Activated naive CD8-positive, alpha-beta T cell (primary cell): ENCODE measurements around the gene WDR62.
A peak's percentile ranks its signal among the peaks of the same experiment; 100 is the strongest.
"Not testable (repeated sequence)": the region's sequence is repeated elsewhere in the genome, so short reads cannot be mapped to it uniquely, and the experiment has no call there.

Experiments
- H3K27ac Mint-ChIP-seq: one replicate; pipeline ENCODE4 v1.8.0; 2021; ENCODE audit warnings: mixed read lengths
- H3K27me3 Mint-ChIP-seq: one replicate; pipeline ENCODE4 v1.8.0; 2021; ENCODE audit warnings: mixed read lengths
- H3K36me3 Mint-ChIP-seq: one replicate; pipeline ENCODE4 v1.8.0; 2021; ENCODE audit warnings: mixed read lengths
- H3K4me1 Mint-ChIP-seq: one replicate; pipeline ENCODE4 v1.8.0; 2021; ENCODE audit warnings: low read depth, mixed read lengths
- H3K4me3 Mint-ChIP-seq: one replicate; pipeline ENCODE4 v1.8.0; 2021; ENCODE audit warnings: mild to moderate bottlenecking, mixed read lengths
- H3K9me3 Mint-ChIP-seq: one replicate; pipeline ENCODE4 v1.8.0; 2021; ENCODE audit warnings: low read depth, mixed read lengths

The WDR62 gene

DNA sequence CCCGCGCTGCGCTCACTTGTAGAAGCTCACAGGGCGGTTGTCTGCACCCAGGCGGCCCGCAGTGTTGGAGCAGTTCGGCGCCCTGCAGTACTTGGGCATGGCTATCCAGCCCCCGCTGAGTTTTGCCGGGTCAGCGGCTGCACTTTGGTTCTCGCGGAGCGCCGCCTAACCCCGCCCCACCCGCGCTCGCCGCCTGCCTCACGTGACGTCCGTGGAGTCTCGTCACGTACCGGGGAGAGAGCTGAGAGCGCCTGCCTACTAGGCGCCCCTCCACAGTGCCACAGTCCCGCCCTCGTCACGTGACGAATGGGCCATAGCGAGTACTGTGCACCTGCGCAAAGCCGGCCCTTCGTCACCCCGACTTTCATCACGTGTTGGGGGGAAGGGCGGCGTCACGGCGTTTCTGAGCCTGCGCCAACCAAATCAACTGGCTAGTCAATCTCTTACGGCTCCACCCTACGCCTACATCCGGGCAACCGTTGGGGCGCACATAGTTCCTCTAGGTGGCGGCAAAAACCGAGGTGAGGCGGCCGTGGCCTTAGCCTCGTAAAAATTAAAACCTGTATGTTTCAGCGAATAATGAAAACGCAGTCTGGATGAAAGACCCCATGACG lies 471 bp upstream of the WDR62 start, which contains the start of gene THAP8:
Gene THAP8, minus strand, starts transcription at position 167 of the 614 bp plus-strand sequence. Its CDS starts 68 bp downstream, at position 99.
- H3K36me3 Mint-ChIP-seq, result no peaks in the 10 kb centered on the region
- H3K4me3 Mint-ChIP-seq, result peak within 1 kb of the TSS; percentile 97
- no peaks in the 10 kb centered on the region for H3K9me3 Mint-ChIP-seq
- peaks cover 18% of the 10 kb centered on the region for H3K4me1 Mint-ChIP-seq
- peak within 1 kb of the TSS; percentile 96 for H3K27ac Mint-ChIP-seq
- H3K27me3 Mint-ChIP-seq, result no peaks in the 10 kb centered on the region

DNA sequence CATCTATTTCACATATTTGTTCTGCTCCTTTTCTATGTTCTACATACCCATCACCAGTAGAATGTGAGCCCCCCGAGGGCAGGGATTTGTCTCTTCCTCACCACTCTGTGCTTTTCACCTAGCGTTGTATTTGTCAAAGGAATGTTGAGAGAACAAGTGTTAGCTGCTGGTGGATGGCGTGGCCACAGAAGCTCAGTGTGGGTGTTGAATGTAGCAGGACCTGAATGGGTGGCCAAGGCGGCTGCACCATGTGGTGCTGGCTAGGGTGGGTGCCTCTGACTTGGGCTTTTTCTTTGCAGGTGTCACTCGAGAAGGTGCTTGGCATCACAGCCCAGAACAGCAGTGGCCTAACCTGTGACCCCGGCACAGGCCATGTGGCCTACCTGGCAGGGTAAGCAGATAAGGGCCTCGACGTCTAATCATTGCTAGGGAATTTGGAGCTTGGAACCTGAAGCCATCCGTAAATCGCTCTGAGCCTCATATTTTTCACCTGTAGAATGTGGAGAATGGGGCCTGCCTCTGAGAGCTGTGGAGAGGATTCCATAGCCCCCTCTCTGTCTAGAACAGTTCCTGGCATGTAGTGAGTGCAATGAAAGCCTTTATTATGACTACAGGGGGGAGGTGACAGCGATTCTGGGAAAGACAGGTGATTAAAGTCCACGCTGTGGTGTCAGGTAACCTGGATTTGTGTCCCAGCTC lies 3.9 kb downstream of the WDR62 start:
- Mint-ChIP-seq H3K36me3 (no peaks in the 10 kb centered on the region), H3K4me1 (peaks cover 9% of the 10 kb centered on the region), H3K27me3 (no peaks in the 10 kb centered on the region), H3K4me3 (no peak overlapping the region), H3K9me3 (no peaks in the 10 kb centered on the region), H3K27ac (no peak overlapping the region)

DNA sequence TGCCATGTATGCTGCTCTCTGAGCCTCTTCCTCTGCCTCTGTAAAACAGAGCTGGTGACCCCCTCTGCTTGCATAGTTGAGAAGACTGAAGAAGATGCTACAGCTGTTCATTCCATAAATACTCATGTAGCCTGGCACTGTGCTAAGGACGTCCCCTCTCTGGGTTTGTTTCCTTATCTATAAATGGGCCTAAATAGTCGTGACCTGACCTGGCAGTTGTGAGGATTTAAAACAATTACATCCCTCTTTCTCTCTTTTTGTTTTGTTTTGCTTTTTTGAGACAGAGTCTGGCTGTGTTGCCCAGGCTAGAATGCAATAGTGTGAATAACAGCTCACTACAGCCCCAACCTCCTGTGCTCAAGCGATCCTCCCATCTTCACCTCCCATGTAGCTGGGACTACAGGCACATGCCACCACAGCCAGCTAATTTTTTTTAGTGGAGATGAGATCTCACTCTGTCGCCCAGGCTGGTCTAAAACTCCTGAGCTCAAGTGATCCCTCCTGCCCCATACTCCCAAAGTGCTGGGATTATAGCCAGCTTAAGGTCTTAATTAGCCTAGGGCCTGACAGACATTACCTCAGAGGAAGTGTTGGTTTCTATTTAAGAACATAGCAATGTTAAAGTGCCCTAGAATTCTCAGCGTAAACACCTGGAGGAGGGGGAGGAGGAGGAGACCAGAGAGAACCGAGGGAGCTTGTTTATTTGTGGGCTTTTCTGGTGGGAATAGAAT lies 4.6 kb downstream of the WDR62 start:
- H3K4me3 Mint-ChIP-seq, result no peak overlapping the region
- no peak overlapping the region for H3K27ac Mint-ChIP-seq
- H3K4me1 Mint-ChIP-seq, result peaks cover 6% of the 10 kb centered on the region
- H3K27me3 Mint-ChIP-seq, result no peaks in the 10 kb centered on the region
- no peaks in the 10 kb centered on the region for H3K9me3 Mint-ChIP-seq
- H3K36me3 Mint-ChIP-seq, result no peaks in the 10 kb centered on the region

DNA sequence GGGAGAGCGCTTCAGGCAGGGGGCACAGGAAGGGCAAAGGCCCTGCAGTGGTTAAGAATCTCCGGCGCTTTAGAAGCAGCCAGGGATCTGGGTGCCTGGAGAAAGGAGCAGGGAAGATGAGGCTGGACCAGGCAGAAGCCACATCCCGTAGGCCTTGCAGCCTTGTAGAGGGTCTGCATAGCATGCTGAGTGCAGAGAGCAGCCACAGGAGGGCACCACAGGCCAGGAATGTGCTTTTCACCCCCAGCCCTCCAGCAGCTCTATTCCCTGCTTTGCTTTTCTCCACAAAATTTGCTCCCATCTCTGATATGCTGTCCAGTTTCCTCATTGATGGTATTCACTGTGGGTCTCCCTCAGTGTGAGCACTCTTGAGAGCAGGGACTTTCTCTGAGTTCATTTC lies 5.7 kb downstream of the WDR62 start:
- Mint-ChIP-seq H3K9me3 (no peaks in the 10 kb centered on the region), H3K27ac (no peak overlapping the region), H3K36me3 (no peaks in the 10 kb centered on the region), H3K27me3 (no peaks in the 10 kb centered on the region), H3K4me3 (no peak overlapping the region), H3K4me1 (peaks cover 3% of the 10 kb centered on the region)

DNA sequence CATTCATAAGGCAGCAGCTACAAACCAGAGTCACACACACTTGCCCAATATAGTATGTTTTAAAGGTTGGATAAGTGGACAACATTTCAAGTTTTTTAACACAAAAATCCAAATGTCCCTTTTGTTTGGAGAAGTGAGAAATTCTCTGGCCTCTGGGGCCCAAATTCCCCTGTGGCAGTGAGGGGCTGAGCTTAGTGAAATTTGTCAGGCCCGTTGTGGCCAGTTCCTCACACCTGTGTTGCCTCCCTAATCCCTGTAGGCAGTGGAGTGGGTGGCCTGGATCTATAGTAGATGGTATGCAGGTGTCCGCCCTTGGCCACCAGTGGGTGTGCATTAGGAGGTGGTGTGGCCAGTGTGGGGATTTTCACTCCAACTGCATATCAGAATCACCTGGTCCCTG lies 6.7 kb downstream of the WDR62 start:
- Mint-ChIP-seq H3K36me3 (no peaks in the 10 kb centered on the region), H3K27me3 (no peaks in the 10 kb centered on the region), H3K4me1 (no peaks in the 10 kb centered on the region), H3K4me3 (no peak overlapping the region), H3K9me3 (no peaks in the 10 kb centered on the region), H3K27ac (no peak overlapping the region)

DNA sequence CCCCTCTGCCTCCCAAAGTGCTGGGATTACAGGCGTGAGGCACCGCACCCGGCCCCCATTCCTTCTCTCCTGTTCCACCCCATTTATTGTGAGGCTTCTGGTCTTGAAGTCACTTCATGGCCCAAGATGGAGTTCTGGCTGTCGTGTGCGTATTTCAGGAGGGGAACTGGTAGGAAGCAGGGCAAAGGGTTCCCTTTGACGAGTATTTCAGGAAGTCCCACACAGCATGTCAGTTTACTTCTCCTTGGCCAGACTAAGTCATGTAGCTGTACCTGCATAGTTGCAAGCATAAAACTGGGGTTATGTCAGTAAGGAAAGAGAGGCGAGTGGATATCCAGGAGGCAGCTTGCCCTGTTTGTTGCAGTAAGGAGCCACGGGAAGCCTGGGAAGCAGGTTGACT lies 10.1 kb downstream of the WDR62 start:
- Mint-ChIP-seq H3K36me3 (no peaks in the 10 kb centered on the region), H3K27ac (no peak overlapping the region), H3K27me3 (no peaks in the 10 kb centered on the region), H3K4me3 (no peak overlapping the region), H3K4me1 (no peaks in the 10 kb centered on the region), H3K9me3 (no peaks in the 10 kb centered on the region)

DNA sequence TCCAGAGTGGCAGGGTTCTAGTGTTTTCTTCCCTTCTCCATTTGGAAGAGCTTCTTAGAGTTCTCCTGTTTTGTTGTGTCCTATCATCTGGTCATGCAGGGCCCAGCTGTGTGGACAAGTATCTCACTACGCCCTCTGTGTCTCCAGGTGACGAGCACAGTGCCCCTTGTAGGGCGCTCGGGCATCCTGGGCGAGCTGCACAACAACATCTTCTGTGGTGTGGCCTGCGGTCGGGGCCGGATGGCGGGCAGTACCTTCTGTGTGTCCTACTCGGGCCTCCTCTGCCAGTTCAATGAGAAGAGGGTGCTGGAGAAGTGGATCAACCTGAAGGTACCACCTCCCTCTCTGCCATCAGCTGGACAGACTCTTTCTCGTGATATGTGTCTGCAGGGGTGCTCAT lies 13.0 kb downstream of the WDR62 start:
- peaks cover 6% of the 10 kb centered on the region for H3K36me3 Mint-ChIP-seq
- no peak overlapping the region for H3K4me3 Mint-ChIP-seq
- no peaks in the 10 kb centered on the region for H3K27me3 Mint-ChIP-seq
- no peaks in the 10 kb centered on the region for H3K4me1 Mint-ChIP-seq
- H3K9me3 Mint-ChIP-seq, result no peaks in the 10 kb centered on the region
- no peak overlapping the region for H3K27ac Mint-ChIP-seq

DNA sequence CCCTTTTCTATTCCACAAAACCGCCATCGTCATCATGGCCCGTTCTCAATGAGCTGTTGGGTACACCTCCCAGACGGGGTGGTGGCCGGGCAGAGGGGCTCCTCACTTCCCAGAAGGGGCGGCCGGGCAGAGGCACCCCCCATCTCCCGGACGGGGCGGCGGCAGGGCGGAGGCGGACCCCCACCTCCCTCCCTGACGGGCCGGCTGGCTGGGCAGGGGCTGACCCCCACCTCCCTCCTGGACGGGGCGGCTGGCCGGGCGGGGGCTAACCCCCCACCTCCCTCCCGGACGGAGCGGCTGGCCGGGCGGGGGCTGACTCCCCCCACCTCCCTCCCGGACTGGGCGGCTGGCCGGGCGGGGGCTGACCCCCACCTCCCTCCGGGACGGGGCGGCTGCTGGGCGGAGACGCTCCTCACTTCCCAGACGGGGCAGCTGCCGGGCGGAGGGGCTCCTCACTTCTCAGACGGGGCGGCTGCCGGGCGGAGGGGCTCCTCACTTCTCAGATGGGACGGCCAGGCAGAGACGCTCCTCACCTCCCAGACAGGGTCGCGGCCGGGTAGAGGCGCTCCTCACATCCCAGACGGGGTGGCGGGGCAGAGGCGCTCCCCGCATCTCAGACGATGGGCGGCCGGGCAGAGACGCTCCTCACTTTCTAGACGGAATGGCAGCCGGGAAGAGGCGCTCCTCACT lies 14.3 kb downstream of the WDR62 start:
- H3K36me3 Mint-ChIP-seq, H3K27me3 Mint-ChIP-seq, H3K9me3 Mint-ChIP-seq, H3K4me1 Mint-ChIP-seq, H3K27ac Mint-ChIP-seq, H3K4me3 Mint-ChIP-seq: not testable (repeated sequence)

DNA sequence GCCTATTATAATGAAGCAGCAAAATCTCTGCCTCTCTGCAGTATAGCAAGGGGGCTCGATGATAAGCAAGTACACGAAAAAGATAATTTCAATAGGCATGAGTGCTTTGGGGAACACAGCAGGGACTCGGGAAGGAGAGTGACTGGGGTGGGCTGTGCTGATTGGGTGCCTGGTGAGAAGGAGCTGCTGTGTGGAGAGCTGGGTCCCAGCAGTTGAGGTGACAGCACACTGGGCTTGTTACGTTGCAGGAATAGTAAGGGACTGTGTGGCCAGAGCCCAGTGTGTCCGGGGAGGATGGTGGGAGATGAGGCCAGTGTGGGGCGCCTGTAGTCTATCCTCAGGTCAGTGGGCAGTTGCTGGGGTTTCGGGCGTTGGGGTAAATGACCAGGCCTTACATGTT lies 17.4 kb downstream of the WDR62 start:
- H3K36me3 Mint-ChIP-seq, result peaks cover 11% of the 10 kb centered on the region
- H3K27me3 Mint-ChIP-seq, result no peaks in the 10 kb centered on the region
- H3K9me3 Mint-ChIP-seq, result no peaks in the 10 kb centered on the region
- no peak overlapping the region for H3K4me3 Mint-ChIP-seq
- no peak overlapping the region for H3K27ac Mint-ChIP-seq
- H3K4me1 Mint-ChIP-seq, result no peaks in the 10 kb centered on the region

DNA sequence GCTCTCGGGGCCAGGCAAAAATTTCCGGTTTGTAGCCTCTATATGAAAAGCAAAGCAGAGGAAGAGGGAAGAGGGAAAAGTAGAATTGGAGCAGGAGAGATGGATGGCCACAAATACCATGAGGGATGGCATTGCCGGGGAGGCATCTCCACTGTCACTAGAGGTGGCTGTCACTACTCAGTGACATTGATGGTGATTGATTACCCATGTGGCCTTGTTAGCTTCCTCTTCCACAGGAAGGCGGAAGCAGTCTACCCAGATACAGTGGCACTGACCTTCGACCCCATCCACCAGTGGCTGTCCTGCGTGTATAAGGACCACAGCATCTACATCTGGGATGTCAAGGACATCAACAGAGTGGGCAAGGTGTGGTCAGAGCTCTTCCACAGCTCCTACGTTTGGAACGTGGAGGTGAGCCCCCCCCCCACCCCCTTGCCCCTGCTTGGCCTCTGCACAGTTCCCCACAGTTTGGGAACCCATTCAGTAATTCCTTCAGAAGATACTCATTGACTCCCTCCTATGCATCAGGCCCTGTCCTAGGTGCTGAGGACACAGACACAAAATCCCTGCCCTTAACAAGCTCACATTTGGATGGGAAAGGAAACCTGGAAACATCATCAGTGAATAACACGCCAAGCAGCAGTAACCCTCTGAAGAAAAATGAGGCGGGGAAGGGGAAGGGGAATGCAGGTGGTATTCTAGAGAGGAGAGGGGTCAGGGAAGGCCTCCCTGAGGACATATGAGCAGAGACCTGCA lies 18.6 kb downstream of the WDR62 start:
- H3K9me3 Mint-ChIP-seq, result no peaks in the 10 kb centered on the region
- no peak overlapping the region for H3K27ac Mint-ChIP-seq
- H3K4me3 Mint-ChIP-seq, result no peak overlapping the region
- peaks cover 11% of the 10 kb centered on the region for H3K36me3 Mint-ChIP-seq
- H3K4me1 Mint-ChIP-seq, result no peaks in the 10 kb centered on the region
- H3K27me3 Mint-ChIP-seq, result no peaks in the 10 kb centered on the region

DNA sequence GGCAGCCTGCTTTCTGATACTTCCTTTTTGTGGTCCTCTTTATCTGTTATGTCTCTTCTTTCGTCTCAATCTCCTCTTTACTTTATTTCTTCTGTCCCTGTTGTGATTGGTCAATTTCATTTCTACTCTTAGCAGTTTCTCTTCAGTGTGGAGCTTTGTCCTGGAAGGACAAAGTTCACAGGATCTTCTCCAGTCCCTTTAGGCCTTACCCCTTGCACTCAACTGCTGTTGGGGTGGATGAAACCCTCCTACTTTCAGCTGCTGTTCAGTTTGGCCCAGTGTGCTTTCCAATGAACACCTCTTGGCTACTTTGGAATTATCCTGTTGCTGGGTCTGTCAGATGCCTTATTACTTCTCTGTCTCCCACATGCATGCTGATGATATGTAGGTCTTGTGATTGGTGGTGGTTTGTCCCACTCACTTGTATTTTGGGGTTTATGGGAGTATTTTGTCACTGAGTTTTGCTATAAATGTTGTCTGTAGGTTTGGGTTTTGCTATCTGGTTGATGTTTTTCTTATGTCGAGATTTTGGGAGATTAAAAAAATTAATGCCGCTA lies 24.8 kb downstream of the WDR62 start:
- H3K4me3 Mint-ChIP-seq, result no peak overlapping the region
- H3K9me3 Mint-ChIP-seq, result no peaks in the 10 kb centered on the region
- peaks cover 4% of the 10 kb centered on the region for H3K36me3 Mint-ChIP-seq
- no peaks in the 10 kb centered on the region for H3K27me3 Mint-ChIP-seq
- H3K4me1 Mint-ChIP-seq, result no peaks in the 10 kb centered on the region
- H3K27ac Mint-ChIP-seq, result no peak overlapping the region

DNA sequence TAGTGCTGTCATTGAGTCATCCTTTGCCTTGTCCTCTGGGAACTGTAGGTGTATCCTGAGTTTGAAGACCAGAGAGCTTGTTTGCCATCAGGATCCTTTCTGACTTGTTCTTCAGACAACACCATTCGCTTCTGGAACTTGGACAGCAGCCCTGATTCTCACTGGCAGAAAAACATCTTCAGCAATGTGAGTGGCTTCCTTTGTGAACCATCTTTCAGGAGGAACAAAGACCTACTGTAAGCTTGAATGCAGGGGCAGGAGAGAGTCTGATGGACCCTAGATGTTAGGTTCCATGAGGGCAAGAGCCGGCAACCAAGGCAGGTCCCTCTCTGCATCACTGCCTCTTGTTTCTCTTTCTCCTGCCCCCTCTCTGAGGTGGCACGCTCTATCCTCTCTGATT lies 26.7 kb downstream of the WDR62 start:
- no peak overlapping the region for H3K27ac Mint-ChIP-seq
- no peak overlapping the region for H3K4me3 Mint-ChIP-seq
- no peaks in the 10 kb centered on the region for H3K27me3 Mint-ChIP-seq
- no peaks in the 10 kb centered on the region for H3K9me3 Mint-ChIP-seq
- H3K4me1 Mint-ChIP-seq, result no peaks in the 10 kb centered on the region
- H3K36me3 Mint-ChIP-seq, result peaks cover 2% of the 10 kb centered on the region

DNA sequence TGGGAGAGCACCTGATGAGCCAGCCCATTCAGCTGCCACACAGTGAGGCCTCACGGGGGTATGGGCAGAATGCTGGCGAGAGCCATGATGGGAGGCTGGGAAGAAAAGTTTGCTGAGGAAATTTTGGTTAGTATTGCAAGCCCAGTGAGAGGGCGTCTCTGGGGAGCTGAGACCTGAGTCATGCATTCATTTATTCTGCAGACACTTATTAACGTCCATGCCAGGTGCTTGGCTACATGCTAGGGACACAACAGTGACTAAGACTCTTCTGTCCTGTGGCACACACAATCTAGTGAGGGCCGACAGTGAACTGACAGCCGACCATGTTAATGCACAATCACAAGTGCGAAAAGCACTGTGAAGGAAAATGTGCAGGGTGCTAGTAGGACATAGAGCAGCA lies 27.2 kb downstream of the WDR62 start:
- Mint-ChIP-seq H3K36me3 (peaks cover 2% of the 10 kb centered on the region), H3K27me3 (no peaks in the 10 kb centered on the region), H3K9me3 (no peaks in the 10 kb centered on the region), H3K4me1 (no peaks in the 10 kb centered on the region), H3K4me3 (no peak overlapping the region), H3K27ac (no peak overlapping the region)

DNA sequence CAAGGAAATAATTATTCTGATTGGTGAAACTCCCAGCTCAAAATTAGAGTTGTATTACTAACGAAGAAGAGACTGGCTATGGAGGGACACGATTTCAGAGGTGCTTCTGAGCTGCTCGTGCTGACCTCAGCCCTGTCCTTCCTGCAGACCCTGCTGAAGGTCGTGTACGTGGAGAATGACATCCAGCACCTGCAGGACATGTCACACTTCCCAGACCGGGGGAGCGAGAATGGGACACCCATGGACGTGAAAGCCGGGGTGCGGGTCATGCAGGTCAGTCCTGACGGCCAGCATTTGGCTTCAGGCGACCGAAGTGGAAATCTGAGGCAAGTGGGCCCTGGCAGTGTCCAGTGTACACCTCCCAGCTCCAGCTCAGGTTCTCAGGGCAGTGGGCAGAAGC lies 28.2 kb downstream of the WDR62 start:
- peaks cover 2% of the 10 kb centered on the region for H3K36me3 Mint-ChIP-seq
- H3K27me3 Mint-ChIP-seq, result no peaks in the 10 kb centered on the region
- H3K4me3 Mint-ChIP-seq, result no peak overlapping the region
- H3K4me1 Mint-ChIP-seq, result no peaks in the 10 kb centered on the region
- no peaks in the 10 kb centered on the region for H3K9me3 Mint-ChIP-seq
- H3K27ac Mint-ChIP-seq, result no peak overlapping the region
